Chondrocyte (in vitro differentiated cells): ENCODE data around the gene TMCC2. TPM values are rescaled to one million over a fixed set of nuclear protein-coding genes. Genes with fewer than 3 reads are reported as not detected.

Source experiments
- DNase-seq: peaks from one replicate; pipeline ENCODE4 v3.0.0; 2021; ENCODE audit warnings: mixed read lengths, low spot score
- H3K27ac Mint-ChIP-seq: one replicate; pipeline ENCODE4 v1.8.0; 2021; ENCODE audit warnings: mild to moderate bottlenecking, moderate library complexity, mixed read lengths; ENCODE audit not compliant: unreplicated experiment
- H3K27me3 Mint-ChIP-seq: 2 replicates; pipeline ENCODE4 v1.8.0; 2021; ENCODE audit warnings: low read depth, mixed read lengths
- H3K36me3 Mint-ChIP-seq: 2 replicates; pipeline ENCODE4 v1.8.0; 2021; ENCODE audit warnings: low read depth, mixed read lengths
- H3K4me1 Mint-ChIP-seq: 2 replicates; pipeline ENCODE4 v1.8.0; 2021; ENCODE audit warnings: low read depth, mild to moderate bottlenecking, mixed read lengths
- H3K4me3 Mint-ChIP-seq: one replicate; pipeline ENCODE4 v1.8.0; 2021; ENCODE audit warnings: mild to moderate bottlenecking, moderate library complexity, mixed read lengths; ENCODE audit not compliant: unreplicated experiment
- H3K9me3 Mint-ChIP-seq: 2 replicates; pipeline ENCODE4 v1.8.0; 2021; ENCODE audit warnings: low read depth, mixed read lengths
- CTCF ChIP-seq: fragments of 200-600 bp; sonication (generic); IDR thresholded peaks from 2 replicates; pipeline ENCODE4 v1.5.0; 2021; ENCODE audit warnings: antibody characterized with exemption, mild to moderate bottlenecking, moderate library complexity
- total RNA-seq: library from RNA; stranded (reverse); gene quantifications from 3 replicates; pipeline ENCODE4 v1.2.1, GENCODE V29; 2021

The TMCC2 gene
- total RNA-seq, 1 donor from 2014 or later, result 4.8 TPM

GRCh38 chr1:205244384-205244783 is 16.6 kb downstream of the TMCC2 start:
- Mint-ChIP-seq H3K9me3 (no peaks in the 10 kb centered on the region), H3K4me1 (peaks cover 35% of the 10 kb centered on the region), H3K36me3 (peaks cover 3% of the 10 kb centered on the region), H3K27ac (no peak overlapping the region), H3K4me3 (no peak overlapping the region), H3K27me3 (no peaks in the 10 kb centered on the region)
- TF ChIP-seq CTCF, result no peak
- no peak for DNase-seq

GRCh38 chr1:205245096-205245495 is 17.4 kb downstream of the TMCC2 start:
- Mint-ChIP-seq H3K27ac (no peak overlapping the region), H3K4me1 (peaks cover 38% of the 10 kb centered on the region), H3K9me3 (no peaks in the 10 kb centered on the region), H3K27me3 (no peaks in the 10 kb centered on the region), H3K4me3 (no peak overlapping the region), H3K36me3 (peaks cover 3% of the 10 kb centered on the region)
- DNase-seq, result no peak
- no peak for TF ChIP-seq CTCF

GRCh38 chr1:205246351-205247119 is 18.8 kb downstream of the TMCC2 start:
- Mint-ChIP-seq H3K36me3 (peaks cover 3% of the 10 kb centered on the region), H3K4me3 (no peak overlapping the region), H3K4me1 (peaks cover 52% of the 10 kb centered on the region), H3K9me3 (no peaks in the 10 kb centered on the region), H3K27ac (no peak overlapping the region), H3K27me3 (no peaks in the 10 kb centered on the region)
- peak; percentile 66 for DNase-seq
- TF ChIP-seq CTCF, result no peak

GRCh38 chr1:205247130-205247921 is 19.6 kb downstream of the TMCC2 start:
- peak; percentile 29 for DNase-seq
- Mint-ChIP-seq H3K9me3 (no peaks in the 10 kb centered on the region), H3K27me3 (no peaks in the 10 kb centered on the region), H3K27ac (no peak overlapping the region), H3K4me1 (peaks cover 60% of the 10 kb centered on the region), H3K4me3 (no peak overlapping the region), H3K36me3 (peaks cover 3% of the 10 kb centered on the region)
- no peak for TF ChIP-seq CTCF

- Mint-ChIP-seq H3K36me3 (no peaks in the 10 kb centered on the region), H3K4me3 (no peak overlapping the region), H3K4me1 (peaks cover 60% of the 10 kb centered on the region), H3K27ac (peak overlapping the region; percentile 75), H3K27me3 (no peaks in the 10 kb centered on the region), H3K9me3 (no peaks in the 10 kb centered on the region)
- no peak for TF ChIP-seq CTCF
- peak; percentile 96 for DNase-seq
Measured at GRCh38 chr1:205248793-205249601, 21.3 kb downstream of the TMCC2 start.
